HL-60 (cell line): ENCODE measurements around the gene KRT3.

Experiments used
- CTCF ChIP-seq: IDR thresholded peaks from one replicate; pipeline ENCODE4 v1.5.1; 2011; ENCODE audit warnings: low read length, control low read depth, inconsistent platforms; ENCODE audit not compliant: insufficient read depth
- GABPA ChIP-seq: IDR thresholded peaks from 2 replicates; pipeline ENCODE4 v1.6.1; 2012; ENCODE audit warnings: low read depth
- POLR2AphosphoS5 ChIP-seq: IDR thresholded peaks from 2 replicates; pipeline ENCODE4 v1.6.1; 2012; ENCODE audit warnings: low read depth
- TF ChIP-seq, protein P1 (sequence below): IDR thresholded peaks from 2 replicates; pipeline ENCODE4 v1.6.1; 2012; ENCODE audit warnings: low read depth; ENCODE audit not compliant: insufficient replicate concordance

GRCh38 chr12:52760623-52761022 lies 35.3 kb downstream of the KRT3 start:
- TF ChIP-seq POLR2AphosphoS5 (no peak), CTCF (no peak), GABPA (no peak)
- TF ChIP-seq, protein P1, sequence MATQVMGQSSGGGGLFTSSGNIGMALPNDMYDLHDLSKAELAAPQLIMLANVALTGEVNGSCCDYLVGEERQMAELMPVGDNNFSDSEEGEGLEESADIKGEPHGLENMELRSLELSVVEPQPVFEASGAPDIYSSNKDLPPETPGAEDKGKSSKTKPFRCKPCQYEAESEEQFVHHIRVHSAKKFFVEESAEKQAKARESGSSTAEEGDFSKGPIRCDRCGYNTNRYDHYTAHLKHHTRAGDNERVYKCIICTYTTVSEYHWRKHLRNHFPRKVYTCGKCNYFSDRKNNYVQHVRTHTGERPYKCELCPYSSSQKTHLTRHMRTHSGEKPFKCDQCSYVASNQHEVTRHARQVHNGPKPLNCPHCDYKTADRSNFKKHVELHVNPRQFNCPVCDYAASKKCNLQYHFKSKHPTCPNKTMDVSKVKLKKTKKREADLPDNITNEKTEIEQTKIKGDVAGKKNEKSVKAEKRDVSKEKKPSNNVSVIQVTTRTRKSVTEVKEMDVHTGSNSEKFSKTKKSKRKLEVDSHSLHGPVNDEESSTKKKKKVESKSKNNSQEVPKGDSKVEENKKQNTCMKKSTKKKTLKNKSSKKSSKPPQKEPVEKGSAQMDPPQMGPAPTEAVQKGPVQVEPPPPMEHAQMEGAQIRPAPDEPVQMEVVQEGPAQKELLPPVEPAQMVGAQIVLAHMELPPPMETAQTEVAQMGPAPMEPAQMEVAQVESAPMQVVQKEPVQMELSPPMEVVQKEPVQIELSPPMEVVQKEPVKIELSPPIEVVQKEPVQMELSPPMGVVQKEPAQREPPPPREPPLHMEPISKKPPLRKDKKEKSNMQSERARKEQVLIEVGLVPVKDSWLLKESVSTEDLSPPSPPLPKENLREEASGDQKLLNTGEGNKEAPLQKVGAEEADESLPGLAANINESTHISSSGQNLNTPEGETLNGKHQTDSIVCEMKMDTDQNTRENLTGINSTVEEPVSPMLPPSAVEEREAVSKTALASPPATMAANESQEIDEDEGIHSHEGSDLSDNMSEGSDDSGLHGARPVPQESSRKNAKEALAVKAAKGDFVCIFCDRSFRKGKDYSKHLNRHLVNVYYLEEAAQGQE = no peak
